T-helper 22 cell (primary cell): ENCODE data around the gene CDCA3.
"Not testable (repeated sequence)": the region's sequence is repeated elsewhere in the genome, so short reads cannot be mapped to it uniquely, and the experiment has no call there.

Experiments used
- DNase-seq: peaks from one replicate; pipeline ENCODE4 v3.0.0-alpha.2; 2020; ENCODE audit warnings: low read depth

The CDCA3 gene

DNA sequence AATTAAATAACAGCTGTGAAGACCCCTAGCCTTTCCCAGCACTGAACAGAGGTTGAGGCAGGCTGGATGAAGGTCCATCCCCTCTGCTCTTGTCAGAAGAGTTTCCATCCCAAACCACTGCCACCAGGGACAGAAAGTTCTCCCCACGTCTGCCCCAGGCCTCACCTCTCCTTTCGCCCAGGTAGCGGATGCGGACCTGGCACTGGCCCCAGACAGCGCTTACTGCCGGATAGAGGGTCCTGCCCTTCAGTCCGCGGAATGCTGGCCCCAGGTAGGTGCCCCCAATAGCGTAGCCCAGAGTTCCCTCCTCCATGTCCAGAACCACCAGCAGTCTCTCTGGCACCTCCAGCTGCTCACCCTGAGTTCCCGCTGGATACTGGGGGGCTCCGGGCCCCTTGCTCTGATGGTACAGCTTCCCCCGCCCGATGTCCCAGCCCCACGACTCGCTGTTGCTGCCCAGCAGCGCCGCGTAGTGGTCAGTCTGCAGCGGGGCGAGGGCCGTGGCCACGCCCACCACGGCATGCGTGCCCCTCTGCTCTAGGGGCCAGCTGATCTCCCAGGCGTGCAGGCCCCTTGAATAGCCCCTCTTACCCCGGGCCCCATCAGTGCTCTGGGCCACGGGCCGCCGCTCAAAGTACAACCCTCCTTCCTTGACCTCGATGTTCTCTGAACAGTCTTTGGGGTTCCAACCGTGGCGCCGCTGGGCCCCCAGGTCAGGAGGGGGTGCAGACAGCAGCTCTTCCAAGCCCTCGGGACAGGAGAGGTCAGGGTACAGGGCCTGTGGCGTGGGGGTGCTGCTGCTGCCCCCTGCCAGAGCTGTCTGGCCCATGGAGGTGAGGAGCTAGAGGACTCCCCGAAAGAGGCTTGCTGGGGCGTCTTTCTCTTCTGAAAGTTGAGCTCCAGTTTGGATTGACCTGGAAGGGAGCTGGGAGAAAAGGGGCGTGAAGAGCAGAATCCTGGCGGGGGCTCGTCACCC is 21.3 kb upstream of the CDCA3 start:
- peak; percentile 63 for DNase-seq

DNA sequence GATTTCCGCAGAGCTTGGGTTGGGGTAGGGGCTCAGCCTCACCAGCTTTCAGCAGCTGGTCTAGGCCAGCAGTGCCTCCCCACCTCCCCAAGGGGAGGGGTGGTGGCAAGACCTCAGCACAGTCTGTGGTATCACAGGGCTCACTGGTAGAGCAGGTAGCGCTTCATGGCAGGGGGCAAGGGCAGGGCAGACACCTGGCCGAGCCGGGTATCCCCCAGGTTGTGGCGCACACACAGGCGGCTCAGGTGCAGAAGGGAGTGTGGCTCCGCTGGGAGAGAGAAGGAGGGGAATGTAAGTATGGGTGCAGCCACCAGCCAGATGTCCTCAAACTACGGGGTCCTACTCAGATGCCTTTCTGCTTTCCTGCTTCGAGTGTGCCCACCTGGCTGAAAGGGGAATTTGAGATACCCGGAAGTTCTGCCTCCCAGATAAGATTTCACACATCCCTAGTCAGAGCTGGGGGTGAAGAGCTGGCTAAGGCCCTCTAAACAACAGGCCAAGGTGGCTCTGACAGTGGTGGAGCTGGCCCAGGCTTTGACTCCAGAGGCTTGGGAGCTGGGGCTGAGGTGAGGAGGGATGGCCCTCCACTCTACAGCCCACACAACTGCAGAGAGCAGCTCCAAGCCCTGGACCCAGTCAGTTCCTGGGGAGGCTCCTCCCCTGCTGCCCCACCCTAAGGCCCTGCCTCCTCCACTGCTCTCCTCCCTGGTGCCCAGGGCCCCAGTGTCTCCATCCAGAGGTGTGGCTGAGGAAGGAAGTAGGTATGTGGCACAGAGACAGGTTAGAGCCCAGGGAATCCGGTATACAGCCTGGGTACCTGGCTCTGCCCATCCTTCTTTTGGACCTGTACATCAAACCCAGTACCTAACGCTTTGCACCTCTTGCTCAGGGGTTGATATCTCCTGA is 20.2 kb upstream of the CDCA3 start:
- no peak for DNase-seq

DNA sequence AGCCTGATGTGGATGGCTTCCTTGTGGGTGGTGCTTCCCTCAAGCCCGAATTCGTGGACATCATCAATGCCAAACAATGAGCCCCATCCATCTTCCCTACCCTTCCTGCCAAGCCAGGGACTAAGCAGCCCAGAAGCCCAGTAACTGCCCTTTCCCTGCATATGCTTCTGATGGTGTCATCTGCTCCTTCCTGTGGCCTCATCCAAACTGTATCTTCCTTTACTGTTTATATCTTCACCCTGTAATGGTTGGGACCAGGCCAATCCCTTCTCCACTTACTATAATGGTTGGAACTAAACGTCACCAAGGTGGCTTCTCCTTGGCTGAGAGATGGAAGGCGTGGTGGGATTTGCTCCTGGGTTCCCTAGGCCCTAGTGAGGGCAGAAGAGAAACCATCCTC is 19.2 kb upstream of the CDCA3 start:
- not testable (repeated sequence) for DNase-seq

DNA sequence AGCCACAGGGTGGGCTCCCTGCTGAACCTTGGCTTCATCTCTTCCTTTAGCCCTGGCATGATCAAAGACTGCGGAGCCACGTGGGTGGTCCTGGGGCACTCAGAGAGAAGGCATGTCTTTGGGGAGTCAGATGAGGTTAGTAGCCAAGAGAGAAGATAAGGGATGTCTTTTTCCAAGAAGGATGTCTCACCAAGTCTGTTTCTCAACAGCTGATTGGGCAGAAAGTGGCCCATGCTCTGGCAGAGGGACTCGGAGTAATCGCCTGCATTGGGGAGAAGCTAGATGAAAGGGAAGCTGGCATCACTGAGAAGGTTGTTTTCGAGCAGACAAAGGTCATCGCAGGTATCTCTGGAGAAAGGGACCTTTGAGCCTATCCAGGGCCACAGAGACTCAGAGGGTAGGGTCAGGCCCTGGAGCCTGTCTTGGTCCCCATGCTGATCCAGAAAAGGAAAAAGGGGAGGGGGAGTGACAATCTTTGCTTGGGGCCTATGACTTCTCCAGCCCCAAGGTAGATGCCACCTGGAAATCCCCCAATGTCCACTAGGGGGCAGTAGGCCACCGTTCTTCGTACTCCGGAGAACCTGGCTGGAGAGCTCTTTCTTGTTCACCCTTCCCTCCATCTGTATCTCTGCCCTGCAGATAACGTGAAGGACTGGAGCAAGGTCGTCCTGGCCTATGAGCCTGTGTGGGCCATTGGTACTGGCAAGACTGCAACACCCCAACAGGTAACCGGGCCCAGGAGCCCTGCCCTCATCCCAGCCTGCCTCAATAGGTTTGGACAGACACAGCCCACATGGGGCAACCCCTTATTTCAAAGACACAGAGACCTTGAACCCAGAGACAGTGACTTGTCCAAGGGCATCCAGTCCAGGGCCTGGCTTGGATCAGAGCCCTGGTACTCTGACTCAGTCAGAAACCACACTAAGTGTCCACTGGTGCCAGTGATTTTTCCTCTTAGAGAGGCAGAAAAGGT is 18.2 kb upstream of the CDCA3 start:
- DNase-seq: peak; percentile 60

DNA sequence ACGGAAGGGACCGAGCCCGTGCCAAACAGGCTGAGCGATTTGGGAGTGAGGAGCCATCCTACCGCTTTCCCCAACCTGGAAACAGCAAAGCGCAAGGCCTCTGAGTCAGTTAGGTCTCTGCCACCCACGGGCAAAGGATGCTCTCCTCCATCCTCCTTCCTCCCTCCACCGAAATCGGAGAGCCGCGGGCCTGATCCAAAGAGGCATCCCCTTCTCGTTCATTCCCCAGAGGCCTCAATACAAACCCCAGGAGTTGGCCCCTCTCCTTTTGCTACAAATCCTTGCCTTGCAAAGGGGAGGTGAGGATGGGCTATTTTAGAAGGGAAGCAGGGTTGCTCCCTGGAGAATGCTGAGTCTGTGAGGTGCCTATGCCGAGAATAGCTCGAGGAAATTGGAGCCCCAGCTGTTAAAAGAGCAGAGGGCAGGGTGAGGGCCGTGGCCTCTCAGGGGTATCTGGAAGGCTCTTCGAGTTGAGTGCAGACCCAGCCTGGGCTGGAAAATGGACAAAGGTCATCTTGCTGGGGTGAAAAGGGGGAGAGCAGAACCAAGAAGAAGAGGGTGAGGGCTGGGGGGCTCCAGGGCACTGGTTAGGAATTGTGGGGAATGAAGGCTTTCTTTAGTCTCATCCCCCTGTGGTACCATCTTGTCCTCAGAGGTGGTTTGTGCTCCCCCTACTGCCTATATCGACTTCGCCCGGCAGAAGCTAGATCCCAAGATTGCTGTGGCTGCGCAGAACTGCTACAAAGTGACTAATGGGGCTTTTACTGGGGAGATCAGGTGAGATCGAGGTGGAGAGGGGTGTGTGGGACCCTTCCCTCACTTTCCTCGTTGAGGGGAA is 17.3 kb upstream of the CDCA3 start:
- no peak for DNase-seq

DNA sequence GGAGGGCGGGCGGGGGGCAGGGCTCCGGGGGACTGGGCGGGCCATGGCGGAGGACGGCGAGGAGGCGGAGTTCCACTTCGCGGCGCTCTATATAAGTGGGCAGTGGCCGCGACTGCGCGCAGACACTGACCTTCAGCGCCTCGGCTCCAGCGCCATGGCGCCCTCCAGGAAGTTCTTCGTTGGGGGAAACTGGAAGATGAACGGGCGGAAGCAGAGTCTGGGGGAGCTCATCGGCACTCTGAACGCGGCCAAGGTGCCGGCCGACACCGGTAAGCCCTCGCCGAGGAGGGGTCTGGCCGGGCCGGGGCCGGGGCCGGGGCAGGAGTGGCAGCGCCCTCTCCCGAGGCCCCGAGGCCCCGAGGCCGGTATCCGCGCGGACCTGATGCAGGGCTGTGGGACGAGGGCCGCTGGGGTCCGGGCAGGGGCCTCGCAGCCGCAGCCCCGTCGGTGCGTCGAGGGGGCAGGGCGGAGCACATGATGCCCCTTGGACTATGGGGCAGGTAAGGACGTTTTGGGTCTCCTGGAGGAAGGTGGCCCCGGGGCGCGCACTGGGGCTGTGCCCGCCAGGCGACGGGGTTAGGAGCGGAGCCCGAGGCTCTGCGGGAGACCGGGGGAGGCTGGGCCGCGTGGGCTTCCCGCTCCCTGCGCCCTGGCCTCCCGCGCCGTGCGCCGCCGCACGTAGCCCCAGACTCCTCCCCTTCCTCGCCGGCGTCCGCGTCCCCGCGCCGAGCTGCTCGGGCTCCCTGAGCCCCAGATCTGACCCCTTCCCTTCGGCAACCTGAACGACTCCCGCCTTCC is 16.5 kb upstream of the CDCA3 start, which contains the start of gene TPI1:
Gene TPI1 (plus strand): TSS at position 119 of the 798 bp plus-strand sequence. CDS start 36 bp downstream, at position 155.
- peak; percentile 69 for DNase-seq

DNA sequence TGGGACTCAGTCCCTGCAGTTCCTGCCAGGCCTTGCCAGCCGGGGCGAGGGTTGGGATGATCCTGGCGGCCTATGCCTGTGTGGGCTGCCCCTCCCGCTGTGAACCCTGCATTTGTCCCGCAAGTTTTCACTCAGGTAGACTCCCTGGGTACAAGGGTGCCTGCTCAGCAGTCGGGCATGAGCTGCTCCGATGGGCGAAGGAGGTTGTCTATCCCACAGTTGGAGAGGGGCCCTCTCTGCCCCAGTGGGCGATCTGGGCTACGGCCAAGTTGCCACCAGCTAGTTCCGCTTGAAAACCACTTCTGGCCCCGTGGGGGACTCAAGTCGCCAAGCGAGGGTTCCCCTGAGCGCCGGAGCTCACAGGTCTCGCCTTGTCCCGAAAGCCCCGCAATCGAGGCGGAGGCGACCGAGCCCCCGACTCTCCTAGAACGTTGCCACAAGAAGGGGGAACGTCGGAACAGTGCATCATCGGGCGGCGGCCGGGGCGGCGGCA is 15.9 kb upstream of the CDCA3 start:
- DNase-seq: no peak

DNA sequence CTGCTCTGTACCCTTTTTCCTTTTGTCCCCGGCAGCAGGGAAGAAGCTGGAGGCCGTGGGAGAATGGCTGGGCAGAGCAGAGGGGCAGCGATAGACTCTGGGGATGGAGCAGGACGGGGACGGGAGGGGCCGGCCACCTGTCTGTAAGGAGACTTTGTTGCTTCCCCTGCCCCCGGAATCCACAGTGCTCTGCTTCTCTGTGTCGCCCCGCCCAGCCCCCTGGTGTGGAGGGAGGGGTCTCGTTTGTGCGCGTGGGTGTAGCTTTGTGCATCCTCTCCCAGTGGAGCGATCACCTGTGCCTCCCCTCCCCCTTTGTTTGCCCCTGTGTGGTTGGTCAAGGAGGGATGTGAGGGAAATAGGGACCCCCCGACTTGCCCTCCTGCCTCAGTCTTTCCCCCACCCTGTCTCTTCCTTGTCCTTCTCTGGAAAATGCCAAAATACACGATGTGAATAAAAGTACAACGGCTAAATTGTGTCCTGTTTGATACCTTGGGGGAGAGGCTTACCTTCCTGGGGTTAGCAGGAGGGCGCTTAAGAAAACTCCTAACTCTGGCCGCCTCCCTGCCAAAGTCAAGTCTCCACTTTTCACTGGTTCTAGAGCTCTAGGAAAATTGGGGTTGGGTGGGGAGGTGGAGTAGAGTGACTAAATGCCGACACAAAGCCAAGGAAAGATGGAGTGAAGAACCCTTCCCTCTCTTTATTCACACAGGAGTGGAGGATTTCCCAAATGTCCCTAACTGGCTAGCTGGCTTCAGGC is 15.3 kb upstream of the CDCA3 start:
- DNase-seq: no peak

DNA sequence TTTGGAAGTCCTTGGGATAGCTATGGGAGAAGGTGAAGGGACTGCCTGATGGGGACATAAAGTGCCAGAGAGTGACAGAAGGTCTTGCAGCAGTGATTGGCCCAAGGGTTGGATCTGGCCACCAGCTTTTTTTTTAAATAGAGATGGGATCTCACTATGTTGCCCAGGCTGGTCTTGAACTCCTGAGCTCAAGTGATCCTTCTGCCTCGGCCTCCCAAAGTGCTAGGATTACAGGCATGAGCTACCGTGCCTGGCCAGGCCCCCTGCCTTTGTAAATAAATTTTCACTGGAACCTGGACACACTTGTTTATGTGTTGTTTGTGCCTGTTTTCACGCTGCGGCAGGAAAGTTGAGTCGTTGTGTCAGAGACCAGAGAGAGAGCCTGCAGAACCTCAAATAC is 14.2 kb upstream of the CDCA3 start:
- DNase-seq: not testable (repeated sequence)

DNA sequence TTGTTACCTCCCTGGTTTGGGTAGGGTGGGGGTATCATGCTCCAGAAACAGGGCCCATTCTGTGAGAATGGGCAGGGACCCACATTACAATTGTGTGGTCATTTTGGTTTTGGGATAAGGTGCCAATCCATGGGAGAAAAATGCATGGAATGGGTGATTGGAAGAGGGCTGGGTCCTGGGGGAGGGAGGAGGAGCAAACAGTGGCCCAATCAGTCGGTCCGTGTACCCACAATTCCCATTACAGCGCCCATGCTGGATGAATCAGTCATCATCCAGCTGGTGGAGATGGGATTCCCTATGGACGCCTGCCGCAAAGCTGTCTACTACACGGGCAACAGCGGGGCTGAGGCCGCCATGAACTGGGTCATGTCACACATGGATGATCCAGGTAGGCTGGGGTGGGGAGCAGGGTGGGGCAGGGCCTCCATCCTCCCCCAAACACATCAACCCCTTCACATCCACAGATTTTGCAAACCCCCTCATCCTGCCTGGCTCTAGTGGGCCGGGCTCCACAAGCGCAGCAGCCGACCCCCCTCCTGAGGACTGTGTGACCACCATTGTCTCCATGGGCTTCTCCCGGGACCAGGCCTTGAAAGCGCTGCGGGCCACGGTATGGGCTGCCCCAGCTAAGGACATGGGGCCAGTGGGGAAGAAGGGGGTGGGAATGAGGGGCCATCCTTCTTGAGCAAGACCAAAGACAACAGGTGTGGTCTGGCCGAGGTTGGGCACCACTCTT is 12.7 kb upstream of the CDCA3 start:
- DNase-seq: no peak

DNA sequence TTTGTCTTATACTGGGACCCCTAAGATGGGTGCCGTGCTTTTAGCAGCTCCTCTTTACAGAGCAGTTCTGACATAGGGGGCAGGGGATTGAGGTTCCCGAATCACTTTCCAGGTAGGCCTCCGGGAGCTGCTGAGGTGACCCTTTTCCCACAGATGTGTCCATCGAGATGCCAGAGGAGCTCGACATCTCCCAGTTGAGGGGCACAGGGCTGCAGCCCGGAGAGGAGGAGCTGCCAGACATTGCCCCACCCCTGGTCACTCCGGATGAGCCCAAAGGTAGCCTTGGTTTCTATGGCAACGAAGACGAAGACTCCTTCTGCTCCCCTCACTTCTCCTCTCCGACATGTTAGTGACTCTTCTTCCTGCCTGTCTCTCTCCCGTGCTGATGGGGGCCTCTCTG is 11.9 kb upstream of the CDCA3 start:
- no peak for DNase-seq

DNA sequence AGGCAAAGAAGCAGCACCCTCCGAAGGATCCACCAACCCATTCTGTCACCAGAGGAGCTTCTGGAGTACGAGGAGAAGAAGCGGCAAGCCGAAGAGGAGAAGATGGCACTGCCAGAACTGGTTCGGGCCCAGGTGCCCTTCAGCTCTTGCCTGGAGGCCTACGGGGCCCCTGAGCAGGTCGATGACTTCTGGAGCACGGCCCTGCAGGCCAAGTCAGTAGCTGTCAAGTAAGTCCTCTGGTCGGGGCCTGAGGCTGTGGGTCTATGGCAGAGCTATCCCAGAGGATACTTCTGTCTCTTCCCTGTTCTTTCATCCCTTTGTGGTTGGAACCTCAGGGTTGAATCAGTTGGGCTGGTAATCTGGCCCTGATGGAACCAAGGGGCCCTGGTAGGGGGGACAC is 10.3 kb upstream of the CDCA3 start:
- no peak for DNase-seq

DNA sequence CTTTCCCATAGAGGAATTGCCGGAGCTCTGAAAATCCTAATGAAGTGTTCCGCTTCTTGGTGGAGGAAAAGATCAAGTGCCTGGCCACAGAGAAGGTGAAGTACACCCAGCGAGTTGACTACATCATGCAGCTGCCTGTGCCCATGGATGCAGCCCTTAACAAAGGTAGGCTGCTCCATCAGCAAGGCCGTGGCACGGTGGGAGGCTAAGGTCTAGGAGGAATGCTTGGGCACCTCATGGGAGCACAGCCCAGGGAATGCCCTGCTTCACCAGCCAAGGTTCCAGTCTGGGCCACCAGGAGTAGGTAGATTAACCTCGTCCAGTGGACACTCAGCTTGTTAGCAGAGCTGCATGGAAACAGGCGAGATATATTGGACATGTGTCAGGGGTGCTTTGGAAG is 9.9 kb upstream of the CDCA3 start:
- DNase-seq: no peak

DNA sequence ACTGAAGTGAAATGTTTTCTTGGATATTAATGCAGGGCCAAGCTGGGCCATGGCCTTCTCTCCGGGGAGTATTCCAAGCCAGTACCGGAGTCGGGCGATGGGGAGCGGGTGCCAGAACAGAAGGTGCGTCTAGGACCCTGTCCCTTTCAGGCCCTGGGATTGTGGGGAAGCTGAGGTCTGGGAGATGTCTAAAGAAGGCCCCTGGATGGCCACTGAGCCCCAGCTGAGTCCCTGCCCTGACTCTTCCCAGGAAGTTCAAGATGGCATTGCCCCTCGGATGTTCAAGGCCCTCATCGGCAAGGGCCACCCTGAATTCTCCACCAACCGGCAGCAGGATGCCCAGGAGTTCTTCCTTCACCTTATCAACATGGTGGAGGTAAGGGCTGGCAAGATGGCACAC is 9.0 kb upstream of the CDCA3 start:
- DNase-seq: no peak

DNA sequence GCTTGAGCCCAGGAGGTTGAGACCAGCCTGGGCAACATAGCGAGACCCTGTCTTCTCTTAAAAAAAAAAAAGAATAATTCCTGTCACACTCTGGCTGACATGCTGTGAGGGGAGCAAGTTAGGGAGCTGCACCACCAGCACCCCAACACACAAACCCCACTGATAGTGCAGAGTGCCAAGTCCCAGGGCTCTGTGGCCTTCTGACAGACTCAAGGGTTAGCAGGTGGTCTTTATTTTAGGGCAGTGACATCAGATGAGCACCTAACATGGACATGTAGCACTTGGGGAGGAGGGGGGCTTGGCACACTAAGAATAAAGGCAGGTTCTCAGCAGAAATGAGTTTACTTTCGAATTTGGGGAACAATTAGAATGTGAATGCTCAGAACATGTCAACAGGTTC is 7.7 kb upstream of the CDCA3 start:
- DNase-seq: no peak

DNA sequence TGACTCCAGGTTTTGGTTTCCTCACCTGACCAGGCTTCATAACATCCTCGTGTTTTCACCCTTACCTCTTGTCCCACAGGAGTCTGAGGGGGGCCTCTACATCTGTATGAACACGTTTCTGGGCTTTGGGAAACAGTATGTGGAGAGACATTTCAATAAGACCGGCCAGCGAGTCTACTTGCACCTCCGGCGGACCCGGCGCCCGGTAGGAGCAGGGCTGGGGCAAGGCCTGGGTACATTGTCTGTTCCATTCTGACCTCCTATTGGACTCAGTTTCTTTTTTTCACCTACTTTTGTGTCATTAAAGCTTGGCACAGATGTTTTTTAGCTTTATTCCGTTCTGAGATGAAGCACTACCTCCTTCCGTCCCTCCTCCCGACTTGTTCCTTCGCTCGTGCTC is 4.2 kb upstream of the CDCA3 start:
- no peak for DNase-seq

DNA sequence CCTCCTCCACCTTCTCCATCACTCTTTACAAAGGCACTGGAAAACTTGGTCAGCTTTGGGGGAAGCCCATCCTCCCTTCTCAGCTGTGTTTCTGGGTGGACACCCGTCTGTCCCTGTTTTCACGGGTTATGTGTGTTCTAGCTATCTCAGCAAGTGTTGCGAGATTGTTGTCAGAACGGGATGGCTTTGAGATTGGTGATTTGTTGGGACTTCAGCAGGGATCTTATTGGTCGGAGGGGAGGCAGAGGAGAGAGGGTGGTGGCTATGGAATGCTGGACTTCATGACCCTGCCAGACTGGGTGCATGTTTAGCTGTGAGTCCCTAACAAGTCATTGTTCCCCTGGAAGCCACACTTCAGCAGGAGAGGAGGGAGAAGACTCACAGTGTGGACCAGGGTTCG is 3.0 kb upstream of the CDCA3 start:
- DNase-seq: no peak

DNA sequence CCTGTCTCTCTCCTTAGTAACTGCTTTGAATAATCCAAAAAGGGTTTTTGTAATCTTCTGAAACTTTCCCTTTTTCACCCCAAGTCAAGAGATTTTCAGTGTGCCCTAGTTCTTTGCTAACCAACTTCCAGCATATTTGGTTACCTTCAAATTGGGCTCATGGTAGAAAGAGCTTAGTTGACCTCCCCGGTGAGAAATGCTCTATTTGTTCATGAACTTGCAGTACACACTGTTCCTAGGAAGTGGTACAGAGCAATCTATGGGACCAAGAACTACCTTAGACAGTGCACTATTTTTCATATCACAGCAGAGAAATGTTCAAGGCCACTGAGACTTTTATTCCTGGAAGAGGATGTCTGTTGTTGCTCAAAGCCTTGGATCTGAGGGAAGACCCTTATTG is 2.5 kb upstream of the CDCA3 start:
- DNase-seq: no peak
